Suprapubic skin (tissue), 4 donors: ENCODE data around the gene BFSP2. TPM values are rescaled to one million over a fixed set of nuclear protein-coding genes. Genes with fewer than 3 reads are reported as not detected.

ENCODE experiments used
- DNase-seq, 2 donors: peaks; one replicate each; pipeline ENCODE4 v3.0.0-alpha.2; 2019; ENCODE audit warnings: low spot score in 2 of 2
- H3K27ac ChIP-seq: fragments of 200-600 bp; sonication (generic); one replicate; pipeline ENCODE4 v1.5.1; 2019
- H3K27me3 ChIP-seq: fragments of 200-600 bp; sonication (generic); one replicate; pipeline ENCODE4 v1.5.1; 2019
- H3K36me3 ChIP-seq: fragments of 200-600 bp; sonication (generic); one replicate; pipeline ENCODE4 v1.5.1; 2019
- H3K4me1 ChIP-seq: fragments of 200-600 bp; sonication (generic); one replicate; pipeline ENCODE4 v1.5.1; 2019
- H3K4me3 ChIP-seq: fragments of 200-600 bp; sonication (generic); one replicate; pipeline ENCODE4 v1.5.1; 2019; ENCODE audit warnings: mild to moderate bottlenecking
- H3K9me3 ChIP-seq: fragments of 200-600 bp; sonication (generic); one replicate; pipeline ENCODE4 v1.5.1; 2019
- EP300 ChIP-seq: sonication (generic); formaldehyde crosslinking; IDR thresholded peaks from one replicate; pipeline ENCODE4 v1.6.1; 2017; ENCODE audit warnings: antibody characterized with exemption
- POLR2A ChIP-seq, 2 donors: fragments of 450-650 bp; IDR thresholded peaks; one replicate each; pipeline ENCODE4 v1.6.1; 2017; ENCODE audit warnings: antibody characterized with exemption in 2 of 2, mild to moderate bottlenecking in 2 of 2, moderate library complexity in 2 of 2
- POLR2AphosphoS5 ChIP-seq, 3 donors: sonication (generic); formaldehyde crosslinking; IDR thresholded peaks; one replicate each; pipeline ENCODE4 v1.6.1; 2017; ENCODE audit warnings: antibody characterized with exemption in 3 of 3
- WGBS: methylation state at CpG from one replicate; pipeline ENCODE4 v1.1.5; 2018; 5-methylcytosine and 5-hydroxymethylcytosine counted together
- total RNA-seq, 4 donors: library from RNA; depleted of rRNA; stranded (reverse); fragments of >200 nt; gene quantifications; one replicate each; pipeline ENCODE4 v1.1.0, GENCODE V29; 2016
- TF ChIP-seq, protein P1 (sequence below), 2 donors: fragments of 200-600 bp in 1 of 2; fragments of 450-650 bp in 1 of 2; sonication (generic) in 1 of 2; IDR thresholded peaks; one replicate each; pipeline ENCODE4 v1.5.1; 2016 to 2019; ENCODE audit warnings: antibody characterized with exemption in 2 of 2, mild to moderate bottlenecking in 1 of 2, moderate library complexity in 1 of 2

Gene BFSP2
- total RNA-seq, 4 donors from 2014 or later, result 2.3 TPM; not detected in 3

DNA sequence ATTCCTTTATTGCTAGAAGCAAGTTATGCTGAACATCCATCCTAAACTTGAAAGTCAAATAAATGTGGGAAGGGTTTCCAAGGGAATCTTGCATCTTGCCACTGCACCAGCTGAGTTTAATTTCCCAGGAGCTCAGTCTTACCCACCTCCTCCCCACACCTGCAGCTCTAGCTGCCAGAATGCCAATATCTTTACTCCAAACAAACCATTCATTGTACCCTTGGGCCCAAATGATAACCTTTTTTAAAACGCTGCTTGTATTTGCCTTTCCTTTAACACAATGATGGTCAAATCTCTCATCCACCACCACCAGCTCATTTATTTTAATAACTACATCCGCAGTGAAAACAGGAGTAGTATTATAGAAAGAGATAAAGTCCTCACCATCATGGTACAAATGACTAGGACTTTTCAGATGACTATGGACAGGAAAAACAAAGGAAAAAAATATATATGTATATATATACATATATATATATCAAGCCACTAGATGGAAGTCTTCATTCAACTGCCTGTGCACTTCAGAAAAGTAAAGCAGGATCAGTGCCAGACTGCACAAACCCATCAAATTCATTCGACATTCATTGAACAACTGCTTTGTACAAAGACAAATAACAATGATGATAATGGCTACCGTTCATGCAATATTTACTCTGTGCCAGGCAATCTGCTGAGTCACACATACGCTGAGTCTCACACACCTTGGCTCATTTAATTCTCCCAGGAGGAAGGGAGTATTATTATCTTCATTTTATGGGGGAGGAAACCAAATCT lies 44.0 kb downstream of the BFSP2 start:
- 48% methylated on average over 5 of the region's 5 CpGs for WGBS

DNA sequence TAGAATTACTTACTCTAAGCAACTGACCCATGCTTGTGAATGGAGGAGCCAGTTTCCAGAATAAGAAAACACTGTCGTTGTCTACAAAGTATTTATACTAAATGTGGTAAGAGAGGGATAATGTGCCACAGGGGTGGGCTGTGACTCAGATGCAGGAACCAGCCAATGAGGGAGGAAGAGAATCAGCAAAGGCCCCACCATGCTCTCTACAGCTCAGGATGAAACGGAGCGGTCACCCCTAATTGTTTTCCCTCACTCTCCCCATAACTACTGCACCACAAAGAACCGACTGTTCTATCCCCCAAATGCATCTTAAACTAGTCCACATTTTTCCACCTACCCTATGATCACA lies 44.5 kb downstream of the BFSP2 start:
- Histone ChIP-seq H3K4me3 (no peak overlapping the region), H3K4me1 (peaks cover 7% of the 10 kb centered on the region), H3K9me3 (no peaks in the 10 kb centered on the region), H3K27ac (no peak overlapping the region), H3K36me3 (no peaks in the 10 kb centered on the region), H3K27me3 (no peaks in the 10 kb centered on the region)
- no peak for TF ChIP-seq POLR2AphosphoS5 (IDR thresholded peaks at IDR 0.05)
- no peak for TF ChIP-seq EP300
- TF ChIP-seq, protein P1, sequence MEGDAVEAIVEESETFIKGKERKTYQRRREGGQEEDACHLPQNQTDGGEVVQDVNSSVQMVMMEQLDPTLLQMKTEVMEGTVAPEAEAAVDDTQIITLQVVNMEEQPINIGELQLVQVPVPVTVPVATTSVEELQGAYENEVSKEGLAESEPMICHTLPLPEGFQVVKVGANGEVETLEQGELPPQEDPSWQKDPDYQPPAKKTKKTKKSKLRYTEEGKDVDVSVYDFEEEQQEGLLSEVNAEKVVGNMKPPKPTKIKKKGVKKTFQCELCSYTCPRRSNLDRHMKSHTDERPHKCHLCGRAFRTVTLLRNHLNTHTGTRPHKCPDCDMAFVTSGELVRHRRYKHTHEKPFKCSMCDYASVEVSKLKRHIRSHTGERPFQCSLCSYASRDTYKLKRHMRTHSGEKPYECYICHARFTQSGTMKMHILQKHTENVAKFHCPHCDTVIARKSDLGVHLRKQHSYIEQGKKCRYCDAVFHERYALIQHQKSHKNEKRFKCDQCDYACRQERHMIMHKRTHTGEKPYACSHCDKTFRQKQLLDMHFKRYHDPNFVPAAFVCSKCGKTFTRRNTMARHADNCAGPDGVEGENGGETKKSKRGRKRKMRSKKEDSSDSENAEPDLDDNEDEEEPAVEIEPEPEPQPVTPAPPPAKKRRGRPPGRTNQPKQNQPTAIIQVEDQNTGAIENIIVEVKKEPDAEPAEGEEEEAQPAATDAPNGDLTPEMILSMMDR (IDR thresholded peaks at IDR 0.05), result no peak
- no peak for TF ChIP-seq POLR2A (IDR thresholded peaks at IDR 0.05)
- 79% methylated on average over 4 of the region's 4 CpGs for WGBS
- DNase-seq, result no peak

More for the DNA sequence above, 44.0 kb downstream of the BFSP2 start:
- H3K27ac ChIP-seq, result no peak overlapping the region
- H3K36me3 ChIP-seq, result no peaks in the 10 kb centered on the region
- no peak overlapping the region for H3K4me3 ChIP-seq
- H3K27me3 ChIP-seq, result no peaks in the 10 kb centered on the region
- no peaks in the 10 kb centered on the region for H3K9me3 ChIP-seq
- TF ChIP-seq POLR2A (IDR thresholded peaks at IDR 0.05), result no peak
- TF ChIP-seq EP300, result no peak
- no peak for TF ChIP-seq POLR2AphosphoS5 (IDR thresholded peaks at IDR 0.05)
- TF ChIP-seq, protein P1 (IDR thresholded peaks at IDR 0.05), result no peak
- no peak for DNase-seq
- peaks cover 7% of the 10 kb centered on the region for H3K4me1 ChIP-seq

DNA sequence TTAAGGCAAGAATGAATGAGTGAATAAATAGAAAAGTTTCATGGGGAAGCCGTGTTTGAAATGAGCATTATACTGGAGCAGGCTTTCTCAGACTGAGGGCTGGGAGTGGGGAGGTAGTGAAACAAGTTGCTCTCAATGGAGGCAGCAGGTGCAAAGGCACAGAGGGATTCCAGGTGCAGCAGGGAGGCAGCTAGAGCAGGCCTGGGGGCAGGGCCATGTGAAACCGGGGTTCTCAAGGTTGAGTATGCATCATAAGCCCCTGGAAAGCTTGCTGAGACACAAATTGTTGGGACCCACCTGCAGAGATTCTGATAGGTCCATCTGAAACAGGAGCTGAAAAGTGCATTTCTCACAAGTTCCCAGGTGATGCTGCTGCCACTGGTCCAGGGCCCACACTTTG lies 45.3 kb downstream of the BFSP2 start:
- H3K27me3 ChIP-seq, result no peaks in the 10 kb centered on the region
- H3K9me3 ChIP-seq, result no peaks in the 10 kb centered on the region
- no peak for TF ChIP-seq POLR2A (IDR thresholded peaks at IDR 0.05)
- TF ChIP-seq POLR2AphosphoS5 (IDR thresholded peaks at IDR 0.05), result no peak
- TF ChIP-seq, protein P1 (IDR thresholded peaks at IDR 0.05), result no peak
- TF ChIP-seq EP300, result no peak
- H3K4me3 ChIP-seq, result no peak overlapping the region
- no peak for DNase-seq
- WGBS, result 76% methylated on average over 2 of the region's 2 CpGs
- H3K27ac ChIP-seq, result no peak overlapping the region
- no peaks in the 10 kb centered on the region for H3K36me3 ChIP-seq
- peaks cover 7% of the 10 kb centered on the region for H3K4me1 ChIP-seq

DNA sequence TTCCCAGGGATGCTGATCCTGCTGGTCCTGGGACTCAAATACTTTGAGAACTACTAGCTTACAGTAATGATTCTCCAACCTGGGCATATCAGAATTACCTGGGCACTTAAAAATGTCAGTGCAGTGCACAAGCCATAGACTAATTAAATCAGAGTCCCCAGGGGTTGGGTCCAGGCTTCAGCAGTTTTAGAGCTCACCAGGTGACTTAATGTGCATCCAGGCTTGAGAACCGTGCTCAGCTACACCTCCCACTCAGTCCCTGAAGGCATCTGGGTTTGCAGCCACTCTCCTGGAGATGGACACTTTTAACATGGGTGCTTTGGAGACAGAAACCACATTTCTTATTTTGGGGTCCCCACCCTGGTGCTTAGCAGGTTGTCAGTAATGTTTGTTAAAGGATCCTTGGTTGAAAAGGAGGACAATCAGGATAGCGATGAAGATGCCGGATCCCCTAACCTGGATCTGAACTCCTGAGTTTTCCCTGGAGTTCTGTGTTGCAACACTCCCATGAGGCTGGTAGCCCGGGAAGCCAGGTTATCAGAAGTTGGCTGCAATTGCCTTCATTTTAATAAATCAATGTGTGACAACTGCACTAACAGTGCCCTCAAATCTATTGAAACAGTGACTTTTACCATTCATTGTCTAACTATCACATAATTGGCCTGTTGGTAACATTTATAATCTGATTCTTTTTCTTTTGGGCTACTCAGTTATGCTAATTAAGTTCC lies 48.1 kb downstream of the BFSP2 start:
- H3K9me3 ChIP-seq, result no peaks in the 10 kb centered on the region
- no peaks in the 10 kb centered on the region for H3K36me3 ChIP-seq
- no peak overlapping the region for H3K4me3 ChIP-seq
- 77% methylated on average over 3 of the region's 4 CpGs for WGBS
- no peak overlapping the region for H3K27ac ChIP-seq
- DNase-seq, result no peak
- TF ChIP-seq, protein P1 (IDR thresholded peaks at IDR 0.05), result no peak
- no peak for TF ChIP-seq POLR2AphosphoS5 (IDR thresholded peaks at IDR 0.05)
- TF ChIP-seq EP300, result no peak
- TF ChIP-seq POLR2A (IDR thresholded peaks at IDR 0.05), result no peak
- peaks cover 7% of the 10 kb centered on the region for H3K4me1 ChIP-seq
- no peaks in the 10 kb centered on the region for H3K27me3 ChIP-seq

DNA sequence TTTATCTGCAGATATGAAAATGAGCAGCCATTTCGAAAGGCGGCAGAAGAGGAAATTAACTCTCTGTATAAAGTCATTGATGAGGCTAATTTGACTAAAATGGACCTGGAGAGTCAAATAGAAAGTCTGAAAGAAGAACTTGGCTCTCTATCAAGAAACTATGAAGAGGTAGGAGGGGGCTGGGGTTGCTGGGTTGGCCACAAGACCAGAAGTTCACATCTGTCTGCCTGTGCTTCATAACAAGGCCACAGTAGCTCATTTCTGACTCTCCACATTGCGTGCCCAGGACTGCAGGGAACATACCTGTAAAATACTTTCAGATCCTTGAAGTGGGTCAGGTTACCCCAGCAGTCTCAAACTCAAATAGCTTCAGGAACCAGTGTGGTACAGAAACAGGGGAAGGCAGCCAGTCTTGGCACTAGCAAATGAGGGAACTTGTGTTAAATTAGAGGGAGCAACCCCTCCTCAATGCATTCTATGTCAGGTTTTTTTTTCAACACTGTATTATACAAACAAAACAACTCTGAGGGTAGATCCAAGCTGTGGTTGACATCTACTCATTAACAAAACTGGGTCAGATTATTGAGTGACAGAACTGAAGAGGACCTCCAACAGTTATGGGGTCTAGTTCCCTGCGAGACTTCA lies 48.7 kb downstream of the BFSP2 start:
- Histone ChIP-seq H3K9me3 (no peaks in the 10 kb centered on the region), H3K4me3 (no peak overlapping the region), H3K27me3 (no peaks in the 10 kb centered on the region), H3K36me3 (no peaks in the 10 kb centered on the region), H3K27ac (no peak overlapping the region), H3K4me1 (peaks cover 7% of the 10 kb centered on the region)
- TF ChIP-seq POLR2AphosphoS5 (IDR thresholded peaks at IDR 0.05) (no peak), POLR2A (IDR thresholded peaks at IDR 0.05) (no peak), EP300 (no peak)
- TF ChIP-seq, protein P1 (IDR thresholded peaks at IDR 0.05), result no peak
- no peak for DNase-seq
- WGBS, result 46% methylated on average over 4 of the region's 4 CpGs
